ENCODE measurements around the gene AHNAK2.

- TF ChIP-seq CBFB (CRISPR knock-in tag; IDR thresholded peaks at IDR 0.05) (no peak), ZNF749 (CRISPR knock-in tag; IDR thresholded peaks at IDR 0.05; ENCODE audit: borderline replicate concordance) (no peak), ZFP36 (IDR thresholded peaks at IDR 0.05; ENCODE audit: borderline replicate concordance, low read depth, low read length, partially characterized antibody) (no peak), KDM5A (IDR thresholded peaks at IDR 0.05; ENCODE audit: borderline replicate concordance, low read length) (no peak), JUN (CRISPR knock-in tag; IDR thresholded peaks at IDR 0.05) (no peak), NFKBIZ (CRISPR knock-in tag; IDR thresholded peaks at IDR 0.05) (no peak), MEIS1 (CRISPR knock-in tag; IDR thresholded peaks at IDR 0.05; ENCODE audit: borderline replicate concordance) (no peak), JUND (CRISPR knock-in tag; IDR thresholded peaks at IDR 0.05) (no peak), ZNF121 (CRISPR knock-in tag; IDR thresholded peaks at IDR 0.05) (no peak), MAFK (conservative IDR thresholded peaks at IDR 0.05 in 1 of 2, IDR thresholded peaks at IDR 0.05 in 1 of 2; ENCODE audit: low read length in 2 of 2) (no peak), POLR2AphosphoS5 (IDR thresholded peaks at IDR 0.05; ENCODE audit: low read depth, low read length) (no peak)
- TF ChIP-seq, protein P1, sequence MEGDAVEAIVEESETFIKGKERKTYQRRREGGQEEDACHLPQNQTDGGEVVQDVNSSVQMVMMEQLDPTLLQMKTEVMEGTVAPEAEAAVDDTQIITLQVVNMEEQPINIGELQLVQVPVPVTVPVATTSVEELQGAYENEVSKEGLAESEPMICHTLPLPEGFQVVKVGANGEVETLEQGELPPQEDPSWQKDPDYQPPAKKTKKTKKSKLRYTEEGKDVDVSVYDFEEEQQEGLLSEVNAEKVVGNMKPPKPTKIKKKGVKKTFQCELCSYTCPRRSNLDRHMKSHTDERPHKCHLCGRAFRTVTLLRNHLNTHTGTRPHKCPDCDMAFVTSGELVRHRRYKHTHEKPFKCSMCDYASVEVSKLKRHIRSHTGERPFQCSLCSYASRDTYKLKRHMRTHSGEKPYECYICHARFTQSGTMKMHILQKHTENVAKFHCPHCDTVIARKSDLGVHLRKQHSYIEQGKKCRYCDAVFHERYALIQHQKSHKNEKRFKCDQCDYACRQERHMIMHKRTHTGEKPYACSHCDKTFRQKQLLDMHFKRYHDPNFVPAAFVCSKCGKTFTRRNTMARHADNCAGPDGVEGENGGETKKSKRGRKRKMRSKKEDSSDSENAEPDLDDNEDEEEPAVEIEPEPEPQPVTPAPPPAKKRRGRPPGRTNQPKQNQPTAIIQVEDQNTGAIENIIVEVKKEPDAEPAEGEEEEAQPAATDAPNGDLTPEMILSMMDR (CRISPR knock-in tag; IDR thresholded peaks at IDR 0.05), result no peak
Observed at GRCh38 chr14:104933746-104934733, 44.1 kb downstream of the AHNAK2 start.
